ENCODE results near the gene SEPHS2. TPM values are rescaled to one million over a fixed set of nuclear protein-coding genes. Genes with fewer than 3 reads are reported as not detected.

The SEPHS2 gene
- polyA plus RNA-seq, 2 of the 4 experiments (the other 2 are of a cell fraction), result 47.8 to 72.6 TPM

GRCh38 chr16:30438835-30439234 is 6.8 kb downstream of the SEPHS2 start:
- 86% methylated on average over 5 of the region's 5 CpGs for WGBS (ENCODE audit: missing lambda C conversion rate)
- no peak overlapping the region for H3K27ac ChIP-seq
- H3K9me3 ChIP-seq, result no peaks in the 10 kb centered on the region
- no peak overlapping the region for H3K4me3 ChIP-seq
- no peak for FAIRE-seq
- TF ChIP-seq GATA3 (IDR thresholded peaks at IDR 0.05; ENCODE audit: borderline replicate concordance), result no peak
- POLR2A ChIA-PET, result no interaction called here
- peaks cover 10% of the 10 kb centered on the region; the same call in 2 of the 3 replicates for H3K4me1 ChIP-seq
- DNase-seq (ENCODE audit: low read depth in 1 of 2, low spot score in 1 of 2), result no peak
- CTCF ChIA-PET, result interaction anchor here (0.6 to 5.2 kb wide), 3 partner anchors 8 to 83 kb away, joined by 3 to 38 read pairs (median 3); partner anchors contain the start of gene DCTPP1
- no peak for ATAC-seq
- no peak overlapping the region for H3K4me2 ChIP-seq

GRCh38 chr16:30437511-30438046 is 8.1 kb downstream of the SEPHS2 start:
- DNase-seq (ENCODE audit: low read depth in 1 of 2, low spot score in 1 of 2) (no peak), ATAC-seq (peak in 1 of 2 experiments; percentile 19; a peak in 1 of 6 replicates), FAIRE-seq (no peak)
- WGBS (ENCODE audit: missing lambda C conversion rate), result 26% methylated on average over 3 of the region's 3 CpGs
- H3K4me3 ChIP-seq, result no peak overlapping the region
- H3K4me2 ChIP-seq, result peak overlapping the region; percentile 8; the same call in 1 of the 3 replicates
- H3K9me3 ChIP-seq, result no peaks in the 10 kb centered on the region
- TF ChIP-seq RNF2 (IDR thresholded peaks at IDR 0.05; ENCODE audit: borderline replicate concordance, low read depth), result no peak
- TF ChIP-seq FOSL2 (IDR thresholded peaks at IDR 0.05), result no peak
- peak; percentile 13; the same call in 1 of the 2 replicates for TF ChIP-seq FOSL2 (CRISPR knock-in tag; IDR thresholded peaks at IDR 0.05)
- ChIA-PET CTCF (interaction anchor here (0.6 to 3.0 kb wide), 5 partner anchors 15 to 221 kb away, joined by 3 to 12 read pairs (median 3); partner anchors contain the start of gene ZNF771), POLR2A (no interaction called here)
- H3K27ac ChIP-seq, result no peak overlapping the region
- peaks cover 9% of the 10 kb centered on the region; the same call in 2 of the 3 replicates for H3K4me1 ChIP-seq

GRCh38 chr16:30434852-30435251 is 10.8 kb downstream of the SEPHS2 start:
- FAIRE-seq, result no peak
- Histone ChIP-seq H3K4me1 (peaks cover 13% of the 10 kb centered on the region; the same call in 2 of the 3 replicates), H3K9me3 (no peaks in the 10 kb centered on the region), H3K27ac (no peak overlapping the region), H3K4me3 (no peak overlapping the region), H3K4me2 (no peak overlapping the region)
- CTCF ChIA-PET, result interaction anchor here (0.9 to 5.3 kb wide), 4 partner anchors 15 to 194 kb away, joined by 3 to 68 read pairs (median 10); no protein-coding TSS in a partner anchor
- POLR2A ChIA-PET, result no interaction called here
- no peak for DNase-seq (ENCODE audit: low read depth in 1 of 2, low spot score in 1 of 2)
- TF ChIP-seq CBX2 (IDR thresholded peaks at IDR 0.05; ENCODE audit: borderline replicate concordance, low read depth), result no peak
- TF ChIP-seq MAZ (IDR thresholded peaks at IDR 0.05; ENCODE audit: borderline replicate concordance, low read depth, low read length), result no peak
- TF ChIP-seq ZSCAN20 (CRISPR knock-in tag; IDR thresholded peaks at IDR 0.05), result no peak
- TF ChIP-seq SREBF2 (IDR thresholded peaks at IDR 0.05), result no peak
- no peak for TF ChIP-seq FOSL2 (IDR thresholded peaks at IDR 0.05)
- TF ChIP-seq FOSL2 (CRISPR knock-in tag; IDR thresholded peaks at IDR 0.05), result no peak
- no peak for TF ChIP-seq KDM1A (IDR thresholded peaks at IDR 0.05; ENCODE audit: low read depth)
- WGBS (ENCODE audit: missing lambda C conversion rate), result 33% methylated on average over 4 of the region's 4 CpGs
- ATAC-seq, result no peak

GRCh38 chr16:30430428-30430970 is 15.2 kb downstream of the SEPHS2 start:
- Histone ChIP-seq H3K27ac (peak overlapping the region; percentile 35 to 77; a peak in 5 of 6 replicates), H3K9me3 (no peaks in the 10 kb centered on the region), H3K4me2 (peak overlapping the region; percentile 44), H3K4me3 (no peak overlapping the region), H3K4me1 (peaks cover 12% of the 10 kb centered on the region)
- POLR2A ChIA-PET, result interaction anchor here (0.9 to 2.1 kb wide), 14 partner anchors 12 to 220 kb away, joined by 3 to 23 read pairs (median 8); partner anchors contain the start of genes PRR14, SEPHS2, ZNF689 and ZNF747
- no peak for FAIRE-seq
- TF ChIP-seq REST (IDR thresholded peaks at IDR 0.05), result no peak
- TF ChIP-seq HOXB5 (CRISPR knock-in tag; IDR thresholded peaks at IDR 0.05), result peak; percentile 71
- no peak for TF ChIP-seq CHD2 (IDR thresholded peaks at IDR 0.05; ENCODE audit: low read length, partially characterized antibody)
- no peak for TF ChIP-seq MAX (IDR thresholded peaks at IDR 0.05)
- no peak for TF ChIP-seq NPAS2 (CRISPR knock-in tag; IDR thresholded peaks at IDR 0.05; ENCODE audit: borderline replicate concordance)
- no peak for TF ChIP-seq MYC (IDR thresholded peaks at IDR 0.05; ENCODE audit: borderline replicate concordance, low read length)
- no peak for TF ChIP-seq TFCP2L1 (CRISPR knock-in tag; IDR thresholded peaks at IDR 0.05)
- no peak for TF ChIP-seq EHMT2 (IDR thresholded peaks at IDR 0.05; ENCODE audit: low read depth)
- no peak for TF ChIP-seq CBX8 (IDR thresholded peaks at IDR 0.05)
- CTCF ChIA-PET, result interaction anchor here (0.8 to 5.3 kb wide), 49 partner anchors 10 to 339 kb away, joined by 3 to 68 read pairs (median 7); partner anchors contain the start of genes GDPD3, SEPHS2, TBC1D10B and TBX6
- WGBS (ENCODE audit: missing lambda C conversion rate), result 69% methylated on average over 17 of the region's 19 CpGs
- ATAC-seq, result peak; percentile 46 to 51
- DNase-seq (ENCODE audit: low read depth in 1 of 2, low spot score in 1 of 2), result peak in 1 of 2 experiments; percentile 13
